Esophagus muscularis mucosa (tissue), 3 donors: Measurements from ENCODE around the gene CAMTA1.

Experiments used
- POLR2A ChIP-seq: fragments of 450-650 bp; IDR thresholded peaks from one replicate; pipeline ENCODE4 v1.6.1; 2017; ENCODE audit warnings: antibody characterized with exemption, moderate library complexity, mild to moderate bottlenecking, low read depth
- TF ChIP-seq, protein P1 (sequence below), 3 experiments: fragments of 200-600 bp in 2 of 3; fragments of 450-650 bp in 1 of 3; sonication (generic) in 2 of 3; IDR thresholded peaks; one replicate each; pipeline ENCODE4 v1.5.1; 2017 to 2019; ENCODE audit warnings: antibody characterized with exemption in 3 of 3, mild to moderate bottlenecking in 2 of 3, moderate library complexity in 1 of 3

DNA sequence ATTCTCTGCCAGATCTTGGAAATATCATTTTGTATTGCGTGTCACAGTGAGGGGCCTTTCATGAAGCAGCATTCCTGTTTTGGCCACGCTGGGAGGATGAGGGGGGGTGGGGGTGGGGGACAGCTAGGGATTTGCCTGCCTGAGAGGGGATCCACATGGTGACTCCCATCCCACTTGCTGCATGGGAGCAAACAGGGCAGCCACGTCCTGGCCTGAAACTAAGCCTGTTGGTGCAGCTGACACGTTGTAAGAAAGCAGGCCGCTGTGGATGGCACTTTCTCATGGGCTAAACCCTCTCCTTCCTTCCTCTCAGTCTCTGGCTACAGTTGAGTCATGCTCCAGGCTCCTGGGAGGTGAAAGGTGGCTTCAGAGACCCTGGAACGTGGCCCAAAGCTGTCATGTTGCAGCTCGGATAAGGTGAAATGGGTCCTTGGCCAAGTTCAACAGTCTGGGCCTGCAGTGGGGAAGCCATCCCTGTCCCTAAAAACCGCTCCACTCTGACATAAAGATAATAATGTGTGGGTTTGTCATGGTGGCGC, 639.2 kb downstream of the CAMTA1 start:
- TF ChIP-seq, protein P1, sequence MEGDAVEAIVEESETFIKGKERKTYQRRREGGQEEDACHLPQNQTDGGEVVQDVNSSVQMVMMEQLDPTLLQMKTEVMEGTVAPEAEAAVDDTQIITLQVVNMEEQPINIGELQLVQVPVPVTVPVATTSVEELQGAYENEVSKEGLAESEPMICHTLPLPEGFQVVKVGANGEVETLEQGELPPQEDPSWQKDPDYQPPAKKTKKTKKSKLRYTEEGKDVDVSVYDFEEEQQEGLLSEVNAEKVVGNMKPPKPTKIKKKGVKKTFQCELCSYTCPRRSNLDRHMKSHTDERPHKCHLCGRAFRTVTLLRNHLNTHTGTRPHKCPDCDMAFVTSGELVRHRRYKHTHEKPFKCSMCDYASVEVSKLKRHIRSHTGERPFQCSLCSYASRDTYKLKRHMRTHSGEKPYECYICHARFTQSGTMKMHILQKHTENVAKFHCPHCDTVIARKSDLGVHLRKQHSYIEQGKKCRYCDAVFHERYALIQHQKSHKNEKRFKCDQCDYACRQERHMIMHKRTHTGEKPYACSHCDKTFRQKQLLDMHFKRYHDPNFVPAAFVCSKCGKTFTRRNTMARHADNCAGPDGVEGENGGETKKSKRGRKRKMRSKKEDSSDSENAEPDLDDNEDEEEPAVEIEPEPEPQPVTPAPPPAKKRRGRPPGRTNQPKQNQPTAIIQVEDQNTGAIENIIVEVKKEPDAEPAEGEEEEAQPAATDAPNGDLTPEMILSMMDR (IDR thresholded peaks at IDR 0.05), result no peak
- no peak for TF ChIP-seq POLR2A
